ENCODE data around the gene SMTNL1. TPM values are rescaled to one million over a fixed set of nuclear protein-coding genes. Genes with fewer than 3 reads are reported as not detected.

Gene SMTNL1
- total and polyA plus RNA-seq, 9 of the 15 experiments (the other 6 are each of a cell fraction or from before 2014, with no cell fraction given): not detected

DNA sequence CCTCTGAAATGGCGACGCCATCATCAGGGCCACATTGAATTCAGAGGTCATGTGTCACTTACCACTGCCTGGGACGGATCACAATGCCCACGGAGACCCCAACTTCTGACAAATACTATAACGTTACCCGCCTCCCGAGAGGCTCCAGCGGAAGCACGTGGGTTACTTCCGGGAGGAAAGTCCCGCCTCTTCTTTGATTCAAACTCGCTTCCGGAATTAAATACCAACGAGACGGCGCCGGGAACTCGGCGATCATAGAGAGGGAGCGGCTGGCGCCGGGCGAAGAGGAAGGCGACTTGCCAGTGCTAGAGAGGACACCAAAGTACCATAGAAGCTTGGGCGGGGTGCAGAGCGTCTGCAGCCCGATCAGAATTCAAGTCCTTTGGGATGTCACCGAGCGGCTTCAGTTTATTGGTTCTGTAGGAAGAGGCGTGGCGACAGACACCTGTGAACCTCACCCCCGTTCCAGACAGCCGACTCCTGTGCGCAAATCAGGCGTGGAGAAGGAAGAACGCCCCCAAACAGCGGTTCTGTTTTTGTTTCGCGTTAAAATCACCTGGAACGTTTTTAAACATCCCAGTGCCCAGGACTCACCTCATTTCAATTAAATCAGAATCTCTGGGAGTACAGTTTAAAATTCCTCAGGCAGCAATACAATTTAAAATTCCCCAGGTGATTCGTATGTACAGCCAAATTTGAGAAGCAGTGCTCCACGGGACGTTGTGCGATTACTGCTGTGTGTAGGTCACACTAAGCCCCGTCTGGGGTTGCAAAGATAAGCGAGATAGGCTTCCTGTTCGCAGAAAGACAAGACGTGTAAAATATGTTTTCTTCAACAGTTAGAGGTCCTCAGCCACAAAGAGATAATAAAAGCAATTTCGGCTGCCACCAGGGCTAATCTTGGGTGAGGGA lies 6.5 kb upstream of the SMTNL1 start, which contains the start of gene TIMM10 (continued):
- no peak for TF ChIP-seq HOMEZ (CRISPR knock-in tag; IDR thresholded peaks at IDR 0.05)
- peak; percentile 96 for TF ChIP-seq E2F8 (IDR thresholded peaks at IDR 0.05; ENCODE audit: low read depth, partially characterized antibody)
- peak; percentile 81 for TF ChIP-seq MEIS2 (IDR thresholded peaks at IDR 0.05; ENCODE audit: partially characterized antibody)
- no peak for TF ChIP-seq U2AF2 (optimal IDR thresholded peaks at IDR 0.05; ENCODE audit: low read depth, low read length)
- no peak for TF ChIP-seq SAFB2 (IDR thresholded peaks at IDR 0.05; ENCODE audit: borderline replicate concordance, low read depth, low read length, severe bottlenecking)
- TF ChIP-seq SRSF1 (IDR thresholded peaks at IDR 0.05; ENCODE audit: low read depth, low read length): no peak
- TF ChIP-seq NR3C1 (CRISPR knock-in tag; IDR thresholded peaks at IDR 0.05): no peak
- TF ChIP-seq TCFL5 (CRISPR knock-in tag; conservative IDR thresholded peaks at IDR 0.05): no peak
- no peak for TF ChIP-seq TRIM28 (IDR thresholded peaks at IDR 0.05)
- TF ChIP-seq ZBTB1 (CRISPR knock-in tag; IDR thresholded peaks at IDR 0.05; ENCODE audit: borderline replicate concordance, low read depth): 0 out of 2 replicates have a peak, but pooled peaks have one; percentile 19
- TF ChIP-seq FOXK2 (conservative IDR thresholded peaks at IDR 0.05 in 1 of 2, IDR thresholded peaks at IDR 0.05 in 1 of 2; ENCODE audit: low read depth in 2 of 2): 0 out of 4 replicates have a peak, but pooled peaks have one; percentile 13 to 26
- TF ChIP-seq HDAC3 (IDR thresholded peaks at IDR 0.05; ENCODE audit: borderline replicate concordance, partially characterized antibody): peak; percentile 85
- peak in 1 of 2 experiments; percentile 92; a peak in 2 of 4 replicates for TF ChIP-seq BCLAF1 (IDR thresholded peaks at IDR 0.05; ENCODE audit: borderline replicate concordance in 1 of 2, control insufficient read depth in 1 of 2, low read depth in 2 of 2, low read length in 1 of 2)
- TF ChIP-seq ZNF586 (CRISPR knock-in tag; conservative IDR thresholded peaks at IDR 0.05): no peak
- TF ChIP-seq RAD51 (IDR thresholded peaks at IDR 0.05; ENCODE audit: borderline replicate concordance, low read depth): peak; percentile 57; the same call in 1 of the 2 replicates
- TF ChIP-seq, protein P1, sequence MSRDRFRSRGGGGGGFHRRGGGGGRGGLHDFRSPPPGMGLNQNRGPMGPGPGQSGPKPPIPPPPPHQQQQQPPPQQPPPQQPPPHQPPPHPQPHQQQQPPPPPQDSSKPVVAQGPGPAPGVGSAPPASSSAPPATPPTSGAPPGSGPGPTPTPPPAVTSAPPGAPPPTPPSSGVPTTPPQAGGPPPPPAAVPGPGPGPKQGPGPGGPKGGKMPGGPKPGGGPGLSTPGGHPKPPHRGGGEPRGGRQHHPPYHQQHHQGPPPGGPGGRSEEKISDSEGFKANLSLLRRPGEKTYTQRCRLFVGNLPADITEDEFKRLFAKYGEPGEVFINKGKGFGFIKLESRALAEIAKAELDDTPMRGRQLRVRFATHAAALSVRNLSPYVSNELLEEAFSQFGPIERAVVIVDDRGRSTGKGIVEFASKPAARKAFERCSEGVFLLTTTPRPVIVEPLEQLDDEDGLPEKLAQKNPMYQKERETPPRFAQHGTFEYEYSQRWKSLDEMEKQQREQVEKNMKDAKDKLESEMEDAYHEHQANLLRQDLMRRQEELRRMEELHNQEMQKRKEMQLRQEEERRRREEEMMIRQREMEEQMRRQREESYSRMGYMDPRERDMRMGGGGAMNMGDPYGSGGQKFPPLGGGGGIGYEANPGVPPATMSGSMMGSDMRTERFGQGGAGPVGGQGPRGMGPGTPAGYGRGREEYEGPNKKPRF (IDR thresholded peaks at IDR 0.05; ENCODE audit: low read depth, low read length): no peak

Data from K562 (cell line).